T47D (cell line): ENCODE measurements around the gene MYADM.

Experiments
- DNase-seq, 2 experiments: peaks; one replicate each; pipeline versions ENCODE4 v3.0.0 to v3.0.0-alpha.2; 2011 to 2012; ENCODE audit warnings: low read depth in 1 of 2, low spot score in 1 of 2
- JUND ChIP-seq: IDR thresholded peaks from 2 replicates; pipeline ENCODE4 v1.6.1; 2012; ENCODE audit warnings: low read depth
- in situ Hi-C: cut with HindIII; loops from 2 replicates; pipeline ENCODE4 v1.10.0; 2016; ENCODE audit warnings: low sequenced_read_pairs, low pct_unique_long_range_greater_than_20kb

The MYADM gene

DNA sequence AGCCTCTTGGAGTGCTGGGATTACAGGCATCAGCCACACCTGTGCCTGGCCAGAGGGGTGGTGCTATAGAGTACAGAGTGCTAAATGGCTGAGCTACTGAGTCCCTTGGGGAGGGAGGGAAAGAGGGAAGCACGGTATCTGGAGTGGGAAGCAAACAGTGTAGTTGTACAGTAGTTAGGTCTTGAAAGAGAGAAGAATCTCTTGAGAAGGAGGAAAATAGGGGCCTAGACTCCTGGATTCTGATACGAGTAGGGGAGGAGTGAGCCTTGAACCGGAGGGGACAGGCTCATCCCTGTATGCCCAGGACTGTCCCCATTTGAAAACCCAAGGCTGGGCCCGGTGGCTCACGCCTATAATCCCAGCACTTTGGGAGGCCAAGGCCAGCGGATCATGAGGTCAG is 5.1 kb downstream of the MYADM start:
- no peak for DNase-seq
- in situ Hi-C loops, result no loop called here
- TF ChIP-seq JUND, result no peak

DNA sequence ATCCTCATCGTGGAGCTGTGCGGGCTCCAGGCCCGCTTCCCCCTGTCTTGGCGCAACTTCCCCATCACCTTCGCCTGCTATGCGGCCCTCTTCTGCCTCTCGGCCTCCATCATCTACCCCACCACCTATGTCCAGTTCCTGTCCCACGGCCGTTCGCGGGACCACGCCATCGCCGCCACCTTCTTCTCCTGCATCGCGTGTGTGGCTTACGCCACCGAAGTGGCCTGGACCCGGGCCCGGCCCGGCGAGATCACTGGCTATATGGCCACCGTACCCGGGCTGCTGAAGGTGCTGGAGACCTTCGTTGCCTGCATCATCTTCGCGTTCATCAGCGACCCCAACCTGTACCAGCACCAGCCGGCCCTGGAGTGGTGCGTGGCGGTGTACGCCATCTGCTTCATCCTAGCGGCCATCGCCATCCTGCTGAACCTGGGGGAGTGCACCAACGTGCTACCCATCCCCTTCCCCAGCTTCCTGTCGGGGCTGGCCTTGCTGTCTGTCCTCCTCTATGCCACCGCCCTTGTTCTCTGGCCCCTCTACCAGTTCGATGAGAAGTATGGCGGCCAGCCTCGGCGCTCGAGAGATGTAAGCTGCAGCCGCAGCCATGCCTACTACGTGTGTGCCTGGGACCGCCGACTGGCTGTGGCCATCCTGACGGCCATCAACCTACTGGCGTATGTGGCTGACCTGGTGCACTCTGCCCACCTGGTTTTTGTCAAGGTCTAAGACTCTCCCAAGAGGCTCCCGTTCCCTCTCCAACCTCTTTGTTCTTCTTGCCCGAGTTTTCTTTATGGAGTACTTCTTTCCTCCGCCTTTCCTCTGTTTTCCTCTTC is 6.3 kb downstream of the MYADM start:
- DNase-seq, result no peak
- no peak for TF ChIP-seq JUND
- in situ Hi-C loops, result no loop called here

DNA sequence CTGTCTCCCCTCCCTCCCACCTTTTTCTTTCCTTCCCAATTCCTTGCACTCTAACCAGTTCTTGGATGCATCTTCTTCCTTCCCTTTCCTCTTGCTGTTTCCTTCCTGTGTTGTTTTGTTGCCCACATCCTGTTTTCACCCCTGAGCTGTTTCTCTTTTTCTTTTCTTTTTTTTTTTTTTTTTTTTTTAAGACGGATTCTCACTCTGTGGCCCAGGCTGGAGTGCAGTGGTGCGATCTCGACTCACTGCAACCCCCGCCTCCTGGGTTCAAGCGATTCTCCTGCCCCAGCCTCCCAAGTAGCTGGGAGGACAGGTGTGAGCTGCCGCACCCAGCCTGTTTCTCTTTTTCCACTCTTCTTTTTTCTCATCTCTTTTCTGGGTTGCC is 6.9 kb downstream of the MYADM start:
- in situ Hi-C loops, result no loop called here
- no peak for DNase-seq
- TF ChIP-seq JUND, result no peak

DNA sequence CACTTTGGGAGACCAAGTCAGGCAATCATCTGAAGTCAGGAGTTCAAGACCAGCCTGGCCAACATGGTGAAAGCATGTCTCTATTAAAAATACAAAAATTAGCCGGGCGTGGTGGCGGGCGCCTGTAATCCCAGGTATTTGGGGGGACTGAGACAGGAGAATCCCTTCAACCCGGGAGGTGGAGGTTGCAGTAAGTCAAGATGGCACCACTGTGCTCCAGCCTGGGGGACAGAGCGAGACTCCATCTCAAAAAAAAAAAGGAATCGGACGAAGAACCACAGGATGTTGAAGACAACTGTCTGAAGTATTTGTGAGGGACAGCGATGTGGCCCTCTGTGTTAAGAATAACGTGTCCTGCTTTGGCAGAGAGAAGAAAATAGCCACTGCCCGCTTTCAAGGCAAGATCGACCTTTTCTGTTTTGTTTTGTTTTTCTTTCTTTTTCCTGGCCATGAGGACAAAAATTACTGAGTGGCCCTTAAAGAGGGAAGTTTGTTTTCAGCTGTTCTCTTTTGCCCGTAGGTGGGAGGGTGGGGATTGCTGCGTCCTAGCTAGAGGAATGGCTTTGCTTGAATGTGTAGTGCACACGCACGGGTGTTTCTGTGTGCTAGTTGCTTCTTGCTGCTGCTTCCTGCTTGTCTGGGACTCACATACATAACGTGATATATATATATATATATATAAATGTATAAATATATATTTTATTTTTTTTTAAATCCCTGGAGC is 8.1 kb downstream of the MYADM start:
- in situ Hi-C loops, result no loop called here
- no peak for TF ChIP-seq JUND

DNA sequence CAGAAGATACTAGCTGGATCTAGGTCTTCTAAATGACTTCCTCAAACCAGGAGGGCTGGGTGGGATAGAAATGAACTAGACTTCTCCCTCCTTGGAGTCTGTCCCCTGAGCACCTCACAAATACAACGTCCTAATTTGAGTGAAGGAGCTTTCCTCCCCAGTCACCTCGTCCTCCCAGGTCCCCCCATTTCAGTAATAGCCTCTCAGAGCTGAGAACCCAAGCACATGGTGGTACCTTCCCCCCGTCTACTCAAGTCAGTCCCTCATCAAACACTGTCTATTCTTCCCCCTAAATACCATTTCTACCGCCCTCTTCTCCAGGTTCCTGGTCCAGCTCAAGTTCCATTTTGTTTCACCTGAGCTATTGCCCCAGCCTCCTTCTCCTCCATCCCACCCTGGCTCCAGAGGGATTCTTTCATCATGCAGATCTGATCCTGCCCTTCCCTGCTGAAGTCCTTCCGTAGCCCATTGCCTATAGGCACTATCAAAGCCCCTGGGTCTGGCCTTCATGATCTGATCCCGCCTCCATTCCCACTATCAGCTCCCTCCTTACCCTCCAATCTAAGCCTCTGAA is 9.1 kb downstream of the MYADM start:
- in situ Hi-C loops, result no loop called here
- no peak for DNase-seq
- TF ChIP-seq JUND, result no peak

More for the DNA sequence above, 8.1 kb downstream of the MYADM start:
- no peak for DNase-seq

DNA sequence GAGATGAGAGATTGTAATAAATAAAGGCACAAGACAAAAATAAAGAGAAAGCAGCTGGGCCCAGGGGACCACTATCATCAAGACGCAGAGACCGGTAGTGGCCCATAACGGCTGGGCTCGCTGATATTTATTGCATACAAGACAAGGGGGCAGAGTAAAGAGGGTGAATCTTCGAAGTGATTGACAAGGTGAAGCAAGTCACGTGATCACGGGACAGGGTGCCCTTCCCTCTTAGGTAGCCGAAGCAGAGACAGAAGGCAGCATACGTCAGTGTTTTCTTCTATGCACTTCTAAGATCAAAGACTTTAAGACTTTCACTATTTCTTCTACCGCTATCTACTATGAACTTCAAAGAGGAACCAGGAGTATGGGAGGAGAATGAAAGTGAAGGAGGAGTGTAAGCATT is 9.7 kb downstream of the MYADM start:
- DNase-seq, result no peak
- in situ Hi-C loops, result no loop called here
- no peak for TF ChIP-seq JUND

DNA sequence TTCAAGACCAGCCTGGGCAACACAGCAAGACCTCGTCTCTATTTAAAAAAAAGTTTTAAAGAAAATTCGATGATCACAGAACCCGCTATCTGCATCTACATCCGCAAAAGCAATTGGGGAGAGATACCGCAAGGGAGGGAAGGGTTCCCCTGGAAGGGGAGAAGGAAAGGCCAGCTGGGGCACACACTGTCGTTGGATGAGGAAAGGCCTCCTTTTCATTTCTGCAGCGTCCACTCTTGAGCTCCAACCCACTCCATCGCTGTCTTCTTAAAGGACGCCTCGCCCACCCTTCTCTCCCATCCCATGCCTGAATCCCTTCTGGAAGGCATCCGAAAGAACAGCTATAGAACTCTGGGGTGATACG is 11.1 kb downstream of the MYADM start:
- no peak for TF ChIP-seq JUND
- no peak for DNase-seq
- in situ Hi-C loops, result no loop called here

DNA sequence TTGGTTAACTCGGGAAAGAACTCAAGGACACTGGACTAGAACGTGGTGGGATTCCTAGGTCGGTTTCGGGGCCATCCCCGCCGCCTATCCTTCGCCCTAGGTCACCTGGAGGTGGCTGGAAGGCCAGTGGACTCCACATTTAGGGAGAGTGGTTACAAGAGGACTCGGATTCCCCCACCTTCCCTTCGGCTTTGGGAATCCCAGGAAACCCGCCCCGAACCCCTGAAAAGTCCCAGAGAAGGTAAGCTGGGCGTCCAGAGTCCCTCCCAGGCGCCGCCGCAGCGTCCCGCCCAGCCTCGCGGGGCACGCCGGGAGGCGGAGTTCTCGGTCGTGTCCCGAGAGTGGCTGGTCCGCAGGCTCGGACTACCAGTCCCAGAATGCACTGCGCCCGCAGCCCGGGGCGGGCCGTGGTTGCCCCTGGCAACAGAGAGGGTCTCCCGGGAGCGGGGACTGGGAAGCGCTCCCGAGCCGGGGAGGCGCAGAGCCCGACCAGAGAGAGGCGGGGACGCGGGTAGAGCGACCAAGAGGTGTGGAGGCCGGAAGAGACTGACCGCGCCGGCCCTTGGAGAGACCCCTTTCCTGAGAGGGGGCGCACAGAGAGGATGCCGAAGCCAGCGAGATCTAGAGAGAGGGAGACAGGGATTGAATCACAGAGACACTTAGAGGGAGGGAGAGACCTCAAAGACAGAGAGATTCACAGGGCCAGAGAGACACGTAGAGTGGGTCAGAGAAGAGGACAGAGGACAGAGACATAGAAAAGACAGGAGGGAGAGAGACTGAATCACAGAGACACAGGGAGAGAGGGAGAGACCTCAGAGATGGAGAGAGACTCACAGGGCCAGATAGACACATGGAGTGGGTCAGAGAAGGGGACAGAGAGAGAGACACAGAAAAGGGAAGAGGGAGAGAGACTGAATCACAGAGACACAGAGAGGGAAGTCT is 11.7 kb downstream of the MYADM start:
- in situ Hi-C loops, result no loop called here
- TF ChIP-seq JUND, result no peak
- peak; percentile 77 to 82 for DNase-seq

DNA sequence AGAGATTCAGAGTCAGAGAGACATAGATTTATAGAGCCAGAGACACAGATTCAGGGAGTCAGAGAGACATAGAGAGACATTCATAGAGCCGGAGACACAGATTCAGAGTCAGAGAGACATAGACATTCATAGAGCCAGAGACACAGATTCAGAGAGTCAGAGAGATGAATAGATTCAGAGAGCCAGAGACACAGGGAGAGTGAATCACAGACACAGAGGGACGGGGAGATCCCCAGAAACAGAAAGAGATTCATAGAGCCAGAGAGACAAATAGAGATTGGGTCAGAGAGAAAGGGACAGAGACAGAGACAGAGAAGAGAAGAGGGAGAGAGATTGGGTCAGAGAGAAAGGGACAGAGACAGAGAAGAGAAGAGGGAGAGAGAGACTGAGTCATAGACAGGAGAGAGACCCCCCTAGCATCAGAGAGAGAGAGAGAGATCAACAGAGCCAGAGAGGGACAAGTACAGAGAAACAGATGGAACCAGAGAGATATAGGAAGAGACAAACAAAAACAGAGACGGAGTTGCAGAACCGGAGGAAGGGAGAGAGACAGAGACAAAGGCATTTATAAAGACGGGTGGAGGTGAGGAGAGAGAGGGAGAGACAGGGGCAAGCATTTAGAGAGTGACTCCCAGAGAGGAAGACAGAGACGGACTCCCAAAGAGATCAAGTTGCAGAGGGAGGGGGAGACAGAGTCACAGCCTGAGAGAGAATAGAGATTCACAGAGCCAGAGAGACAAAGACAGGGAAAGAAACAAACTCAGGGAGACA is 13.2 kb downstream of the MYADM start:
- DNase-seq, result no peak
- TF ChIP-seq JUND, result no peak
- in situ Hi-C loops, result no loop called here

DNA sequence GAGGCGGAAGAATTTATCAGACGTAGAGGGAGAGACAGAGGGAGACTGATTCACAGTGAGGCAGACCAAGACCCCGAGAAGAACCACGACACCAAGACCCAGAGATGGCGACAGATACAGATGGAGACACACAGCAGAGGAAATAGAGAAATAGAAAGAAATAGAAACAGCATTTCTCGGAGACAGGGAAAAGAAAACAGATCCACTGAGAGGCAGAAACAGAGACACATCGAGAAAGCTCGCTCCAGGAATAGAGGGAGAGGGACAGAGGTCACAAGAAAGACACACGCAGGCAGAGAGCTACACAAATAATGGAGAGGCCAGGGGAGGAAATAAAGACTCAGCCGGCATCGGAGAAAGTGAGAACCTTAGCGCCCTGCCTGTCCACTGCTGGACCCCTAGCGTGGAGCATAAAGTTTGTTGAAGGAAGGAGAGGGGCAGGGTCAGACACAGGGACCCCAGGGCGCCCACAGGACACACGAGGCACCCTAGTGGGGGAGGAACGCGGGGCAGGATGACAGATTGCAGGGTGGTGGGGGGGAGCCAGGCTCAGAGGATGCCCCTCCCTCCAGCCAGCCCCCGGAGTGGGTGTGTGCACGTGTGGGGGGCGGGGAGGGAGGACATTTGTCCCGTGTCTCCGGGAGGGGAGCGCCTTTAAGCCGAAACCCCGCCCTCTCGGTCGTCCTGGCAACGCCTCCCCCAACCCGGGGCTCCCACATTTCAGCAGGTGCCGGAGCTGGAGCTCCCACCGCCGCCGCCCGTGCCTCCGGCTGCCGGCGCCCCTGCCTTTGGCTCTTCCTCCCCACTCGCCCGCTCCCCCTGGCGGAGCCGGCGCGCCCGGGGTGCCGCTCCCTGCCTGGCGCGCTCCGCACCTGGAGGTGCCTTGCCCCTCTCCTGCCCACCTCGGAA is 14.1 kb downstream of the MYADM start, which contains the start of gene PRKCG:
Gene PRKCG (plus strand): TSS at position 716 of the 909 bp plus-strand sequence. CDS start 298 bp downstream, outside the sequence.
- in situ Hi-C loops, result no loop called here
- TF ChIP-seq JUND, result no peak
- peak in 1 of 2 experiments; percentile 61 for DNase-seq
